ENCODE results near the gene UTP20.
A peak's percentile ranks its signal among the peaks of the same experiment; 100 is the strongest.

Gene UTP20

DNA sequence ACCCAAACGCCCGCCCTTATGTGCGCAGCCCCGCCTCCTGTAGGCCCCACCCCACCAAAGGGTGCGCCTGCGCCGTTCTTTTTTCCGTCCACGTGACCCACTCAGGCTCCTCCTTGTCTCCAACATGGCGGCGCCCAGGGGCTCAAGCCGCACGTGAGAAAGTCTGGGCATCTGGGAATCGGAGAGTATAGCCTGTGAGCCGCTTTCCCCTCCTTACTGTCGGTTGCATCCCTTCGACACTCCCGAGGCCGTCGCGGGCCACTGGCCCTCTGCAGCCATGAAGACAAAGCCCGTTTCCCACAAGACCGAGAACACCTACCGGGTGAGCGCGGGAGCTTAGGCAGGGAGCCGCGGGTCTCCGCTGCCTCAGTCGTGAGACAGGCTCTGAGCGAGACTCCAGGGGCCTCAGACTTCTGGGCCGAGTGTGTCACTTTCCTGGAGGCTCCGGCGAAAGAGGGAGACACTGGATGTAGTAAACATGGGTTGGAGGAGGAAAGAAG lies at the start of gene UTP20:
UTP20 (plus strand) TSS at position 100 of the 500 bp plus-strand sequence; CDS start at position 278, 178 bp downstream.
- peak; percentile 40 for DNase-seq (ENCODE audit: low read depth)

DNA sequence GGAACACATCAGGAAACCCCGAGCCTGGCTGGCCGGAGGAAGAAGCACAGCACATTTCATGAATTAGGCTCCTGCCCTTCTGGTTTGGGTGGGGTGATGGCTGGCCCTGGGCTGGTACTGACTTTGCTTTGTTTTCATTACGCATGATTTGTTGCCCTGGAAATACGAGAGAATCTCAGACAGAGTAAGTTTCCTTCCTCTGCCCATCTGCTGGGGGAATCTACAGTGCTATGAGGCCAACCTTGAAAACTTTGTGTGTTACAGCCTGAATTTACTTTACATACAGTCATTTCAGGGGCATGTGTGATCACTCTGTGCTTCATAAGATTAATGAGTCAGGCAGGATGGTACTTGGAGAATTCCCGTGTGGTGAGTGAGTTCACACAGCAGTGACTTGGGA lies 49.4 kb upstream of the UTP20 start:
- peak; percentile 75 for DNase-seq (ENCODE audit: low read depth)

DNA sequence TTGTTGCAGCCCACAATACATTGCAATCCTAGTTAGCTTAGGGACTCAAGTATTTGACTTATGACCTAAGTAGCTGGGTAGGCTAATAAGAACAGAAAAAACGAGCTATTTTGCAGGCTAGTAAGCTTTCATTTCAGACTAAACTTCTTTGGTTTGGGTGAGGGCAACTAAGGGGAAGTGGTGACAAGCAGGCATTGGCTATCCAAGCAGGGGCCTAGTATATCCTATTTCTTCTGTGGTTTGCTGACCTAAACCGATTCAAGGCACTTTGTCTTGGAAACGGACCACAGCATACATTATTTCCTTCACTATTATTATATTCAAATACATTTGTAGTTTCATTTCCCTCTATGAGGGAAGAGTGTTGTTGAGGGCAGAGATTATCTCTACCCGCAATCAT lies 48.3 kb upstream of the UTP20 start:
- DNase-seq (ENCODE audit: low read depth), result no peak

DNA sequence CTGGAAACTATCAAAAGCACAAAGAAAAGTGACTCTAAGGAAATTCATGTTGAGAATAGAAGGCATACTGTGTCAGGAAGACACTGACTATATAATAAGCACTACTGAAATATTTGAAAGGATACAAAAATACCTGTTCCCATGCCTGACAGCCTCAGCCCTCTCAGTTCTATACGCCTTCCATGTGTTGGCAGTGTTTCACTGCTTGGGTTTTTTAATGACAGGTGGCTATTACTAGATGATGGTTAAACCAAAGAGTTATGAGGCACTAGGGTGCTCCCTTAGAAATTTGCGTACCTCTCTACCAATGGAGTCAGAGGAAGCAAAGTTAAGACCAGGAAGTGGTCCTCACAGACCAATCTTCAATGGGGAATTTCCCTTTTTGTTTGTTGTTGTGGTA lies 44.2 kb upstream of the UTP20 start:
- no peak for DNase-seq (ENCODE audit: low read depth)

DNA sequence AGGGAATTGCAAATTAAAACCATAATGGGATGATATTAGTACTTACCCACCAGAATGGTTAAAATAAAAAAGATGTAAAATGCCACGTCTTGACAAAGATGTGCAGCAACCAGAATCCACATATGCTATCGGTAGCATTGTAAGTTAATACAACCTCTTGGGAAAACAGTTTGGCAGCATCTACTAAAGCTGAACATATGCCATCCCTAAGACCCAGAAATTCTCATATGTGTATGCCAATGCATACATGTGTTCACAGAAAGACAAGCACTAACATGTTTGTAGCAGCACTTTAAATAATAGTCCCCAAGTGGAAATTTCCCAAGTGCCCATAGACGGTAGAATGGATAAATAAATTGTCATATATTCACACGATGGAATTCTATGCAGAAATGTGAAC lies 41.6 kb upstream of the UTP20 start:
- no peak for DNase-seq (ENCODE audit: low read depth)

DNA sequence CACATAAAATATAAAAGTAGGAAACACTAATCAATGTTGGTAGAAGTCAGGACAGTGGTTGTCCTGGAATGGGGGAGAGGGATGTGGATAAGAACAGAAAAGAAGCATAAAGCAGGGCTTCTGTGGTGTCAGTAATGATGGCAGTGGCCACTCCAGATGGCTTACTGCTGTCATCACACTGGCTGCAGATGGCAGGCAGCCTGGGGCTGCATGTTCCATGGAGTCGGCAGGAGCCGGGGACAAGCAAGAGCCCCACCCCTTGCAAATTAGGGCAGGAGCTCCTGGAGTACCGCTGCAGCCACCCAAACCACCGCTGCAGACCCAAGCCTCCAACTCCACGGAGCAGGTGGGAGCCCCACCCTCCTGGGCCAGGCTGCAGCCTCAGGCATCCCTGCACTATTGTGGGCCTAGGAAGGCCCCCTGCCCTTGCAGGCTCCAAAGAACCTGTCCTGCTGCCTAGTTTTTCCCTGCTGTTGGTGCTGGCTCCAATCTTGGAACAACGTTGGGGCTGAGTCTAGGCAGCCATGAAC lies 41.0 kb upstream of the UTP20 start:
- no peak for DNase-seq (ENCODE audit: low read depth)

DNA sequence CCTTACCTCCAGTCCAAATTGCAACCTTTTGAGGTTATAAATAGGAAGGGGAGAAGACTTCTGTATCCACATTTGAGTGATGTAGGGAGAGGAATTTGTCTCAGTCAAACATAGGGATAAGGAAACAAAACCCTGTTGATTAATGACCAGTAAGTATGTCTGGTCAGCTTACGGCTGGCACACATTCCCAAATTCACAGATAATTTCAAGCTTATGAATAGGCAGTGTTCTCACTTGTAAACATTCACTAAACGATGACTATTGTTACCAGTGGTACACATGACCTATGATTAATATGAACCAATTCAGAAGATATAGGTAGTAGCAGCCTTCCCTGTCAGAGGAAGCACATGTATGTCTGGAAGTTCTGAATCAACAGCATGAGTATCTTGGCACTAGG lies 36.8 kb upstream of the UTP20 start:
- no peak for DNase-seq (ENCODE audit: low read depth)

DNA sequence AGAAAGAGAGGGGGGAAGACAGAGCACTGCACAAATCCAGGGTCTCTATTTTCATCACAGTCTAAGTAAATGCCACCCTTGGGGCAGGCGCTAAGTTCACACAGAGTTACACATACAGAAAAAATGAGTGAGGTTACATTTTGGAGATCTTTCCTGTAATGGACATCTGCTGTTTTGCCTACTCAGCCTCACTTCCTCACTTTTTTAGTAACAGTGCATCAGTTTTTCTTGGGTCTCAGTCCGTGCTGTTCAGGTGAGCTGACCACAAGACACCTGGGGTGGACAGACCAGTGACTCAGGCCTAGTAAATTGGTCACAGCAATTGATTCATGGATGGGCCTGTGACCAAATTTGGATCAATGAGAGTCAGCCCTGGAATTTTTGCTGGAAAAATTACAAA lies 36.3 kb upstream of the UTP20 start:
- DNase-seq (ENCODE audit: low read depth), result no peak

DNA sequence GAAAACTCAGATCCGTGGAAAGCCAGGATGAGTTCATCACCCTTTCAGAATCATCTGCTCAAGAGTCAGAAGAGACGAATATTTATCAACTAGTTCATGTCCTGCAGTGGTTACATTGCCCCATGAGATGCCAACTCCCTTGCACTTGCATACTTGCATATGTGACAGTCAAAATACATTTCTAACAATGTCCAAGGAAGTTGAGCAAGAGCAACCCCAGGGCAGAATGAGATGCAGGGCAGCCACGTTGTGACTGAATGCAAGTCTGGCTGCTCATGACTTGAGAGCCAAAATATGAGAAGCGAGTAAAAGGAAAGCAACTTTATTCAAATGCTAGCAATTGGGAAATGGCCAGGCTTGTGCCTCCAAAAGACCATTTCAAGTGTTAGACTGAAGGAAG lies 23.6 kb upstream of the UTP20 start:
- DNase-seq (ENCODE audit: low read depth), result no peak

DNA sequence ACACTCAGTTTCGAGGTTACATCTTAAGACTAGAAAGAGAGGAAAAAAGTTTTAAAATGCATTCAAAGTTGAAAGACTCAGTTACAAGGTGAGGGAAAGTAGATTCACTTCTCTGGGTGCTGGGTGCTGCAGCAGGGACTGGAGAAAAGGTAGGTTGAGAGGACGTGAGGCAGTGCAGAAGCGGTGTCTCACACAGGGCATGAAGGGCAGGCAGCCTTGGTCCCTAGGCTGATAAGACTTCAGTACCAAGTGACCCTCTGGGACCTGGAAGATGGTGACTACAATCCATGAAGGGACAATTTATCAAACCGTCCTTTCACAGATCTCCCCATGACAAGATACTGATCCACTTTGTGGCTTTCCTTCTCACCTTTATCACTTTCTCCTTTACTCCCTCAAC lies 22.5 kb upstream of the UTP20 start:
- no peak for DNase-seq (ENCODE audit: low read depth)

DNA sequence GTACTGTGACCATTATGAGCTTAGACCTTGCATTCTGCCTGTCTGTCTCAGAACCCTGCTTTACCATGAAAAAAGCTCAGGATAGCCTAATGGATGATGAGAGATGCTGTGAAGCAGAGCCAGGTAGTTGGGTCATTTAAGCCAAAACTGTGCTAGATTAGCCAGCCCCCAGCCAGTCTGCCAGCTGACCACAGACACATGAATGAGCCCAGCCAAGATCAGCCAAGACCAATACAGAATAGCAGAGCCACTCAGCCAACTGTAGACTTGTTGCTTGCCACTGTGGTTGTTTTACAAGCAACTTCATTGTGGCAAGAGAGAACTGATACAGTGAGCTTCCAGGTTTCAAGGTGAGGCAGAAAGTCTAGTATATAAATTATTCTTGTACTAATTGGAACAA lies 12.8 kb upstream of the UTP20 start:
- DNase-seq (ENCODE audit: low read depth), result no peak

DNA sequence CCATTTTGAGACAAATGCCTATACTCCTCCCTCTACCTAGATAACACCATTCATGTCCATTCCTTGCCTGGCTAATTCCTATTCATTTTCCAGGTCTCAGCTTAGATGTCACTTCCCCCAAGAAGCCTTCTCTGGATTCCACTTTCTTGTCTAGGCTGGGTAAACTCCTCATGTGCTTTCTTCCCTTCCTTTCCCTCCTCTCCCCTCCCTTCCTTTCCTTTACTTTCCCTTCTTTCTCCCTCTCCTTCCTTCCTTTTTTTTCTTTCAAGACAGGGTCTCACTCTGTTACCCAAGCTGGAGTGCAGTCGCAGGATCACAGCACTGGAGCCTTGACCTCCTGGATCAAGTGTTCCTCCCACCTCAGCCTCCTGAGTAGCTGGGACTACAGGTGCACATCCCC lies 3.5 kb upstream of the UTP20 start:
- no peak for DNase-seq (ENCODE audit: low read depth)

DNA sequence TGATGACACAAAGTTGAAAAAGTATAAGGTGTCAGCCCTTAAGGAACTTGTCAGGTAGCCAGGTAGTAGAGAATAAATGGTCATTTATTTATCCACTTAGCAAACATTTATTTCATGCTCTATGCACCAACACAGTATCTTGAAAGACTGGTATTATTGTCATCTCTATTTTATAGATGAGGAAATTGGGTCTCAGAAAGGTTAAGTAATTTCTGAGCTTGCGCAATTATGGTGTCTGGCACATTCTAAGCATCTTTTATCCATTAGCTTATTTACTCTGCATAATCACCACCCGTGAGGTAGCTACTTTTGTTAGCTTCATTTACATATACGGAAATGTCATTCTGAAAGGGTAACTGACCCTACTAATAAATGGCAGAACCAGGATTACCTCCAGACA lies 2.5 kb upstream of the UTP20 start:
- DNase-seq (ENCODE audit: low read depth), result no peak

DNA sequence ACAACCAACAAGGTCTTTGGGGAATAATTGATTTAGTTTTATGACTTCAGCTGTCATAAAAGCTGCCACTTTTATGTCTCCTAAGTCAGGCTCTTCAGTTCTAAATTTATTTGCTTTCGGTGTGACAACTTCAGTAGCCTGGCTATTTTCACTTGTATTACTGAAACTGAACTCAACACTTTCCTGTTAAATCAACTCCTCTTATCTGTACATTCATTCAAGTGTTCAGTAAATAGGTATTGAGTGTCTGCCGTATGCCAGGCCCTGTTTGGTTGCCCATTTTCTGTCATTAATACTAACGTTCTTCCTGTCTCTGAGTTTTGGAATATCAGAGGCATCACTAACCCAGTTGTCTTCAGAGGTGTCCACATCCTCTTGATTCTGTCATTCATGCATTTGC lies 7.5 kb downstream of the UTP20 start:
- DNase-seq (ENCODE audit: low read depth), result no peak

DNA sequence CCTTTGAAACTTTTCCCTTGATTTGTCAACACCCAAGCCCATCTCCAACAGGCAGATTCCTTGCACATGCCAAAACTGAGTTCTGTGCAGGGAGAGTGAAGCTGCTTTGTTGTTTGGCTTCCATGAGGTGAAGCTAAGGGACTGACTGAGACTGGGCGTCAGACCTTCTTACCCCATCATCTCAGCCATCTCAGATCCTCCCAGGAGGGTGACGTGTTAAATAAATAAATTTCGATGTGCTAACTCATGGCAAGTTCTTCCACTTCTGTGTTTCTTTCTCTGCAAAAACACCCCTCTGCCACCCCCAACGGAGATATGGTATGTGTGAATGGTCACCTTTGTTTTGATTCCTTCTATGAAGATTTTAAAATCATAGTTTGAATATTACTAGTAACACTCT lies 17.8 kb downstream of the UTP20 start:
- no peak for DNase-seq (ENCODE audit: low read depth)

DNA sequence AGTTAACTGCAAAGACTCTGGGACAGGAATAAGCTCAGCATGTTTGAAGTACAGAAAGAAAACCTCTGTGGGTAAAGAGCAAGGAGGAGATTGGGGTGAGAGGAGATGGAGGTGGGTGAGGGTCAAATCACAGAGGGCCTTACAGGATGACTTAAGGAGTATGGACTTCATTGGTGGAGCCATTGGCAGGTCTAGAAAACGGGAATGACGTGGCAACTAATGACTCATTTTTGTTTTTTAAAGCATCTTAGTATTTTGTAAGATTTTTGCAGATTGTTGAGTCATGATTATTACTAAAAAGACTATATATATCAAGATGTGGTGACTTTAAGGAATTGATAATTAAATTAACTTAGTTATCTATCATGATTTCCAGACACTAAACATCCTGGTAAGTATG lies 18.5 kb downstream of the UTP20 start:
- DNase-seq (ENCODE audit: low read depth), result no peak

DNA sequence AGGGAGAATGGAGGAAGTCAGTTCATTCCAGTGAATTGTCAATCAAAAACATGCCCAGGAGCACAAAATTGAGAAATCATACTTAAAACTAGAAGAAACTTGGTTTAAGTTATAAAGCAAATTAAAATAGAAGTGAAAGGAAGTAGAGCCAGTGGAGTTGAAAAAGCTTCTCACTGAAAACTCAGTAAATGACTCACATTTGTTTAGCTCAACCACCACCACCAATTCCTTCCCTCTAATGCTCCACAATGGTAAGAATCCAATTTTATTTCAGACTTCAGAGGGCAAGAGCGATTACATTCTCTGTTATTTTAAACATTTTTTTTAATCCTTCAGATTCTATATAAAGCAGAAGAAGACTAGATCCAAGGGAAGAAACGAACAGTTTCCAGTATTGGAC lies 19.4 kb downstream of the UTP20 start:
- no peak for DNase-seq (ENCODE audit: low read depth)

DNA sequence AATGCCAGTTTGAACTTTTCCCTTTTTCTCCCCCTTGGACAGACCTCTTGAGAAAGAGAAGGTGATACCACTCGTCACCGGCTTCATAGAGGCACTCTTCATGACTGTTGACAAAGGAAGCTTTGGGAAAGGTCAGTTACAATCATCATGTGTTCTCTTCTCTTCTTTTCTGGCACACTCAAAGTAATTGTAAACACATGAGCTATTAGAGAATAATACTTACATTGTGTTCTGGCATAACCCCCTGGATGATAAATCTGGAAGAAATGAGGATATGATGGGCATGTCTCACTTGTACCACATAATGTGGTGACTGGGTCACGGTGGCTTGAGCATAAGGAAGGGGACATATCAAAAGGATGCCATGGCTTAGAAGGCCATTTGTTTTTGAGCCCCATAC lies 20.0 kb downstream of the UTP20 start:
- no peak for DNase-seq (ENCODE audit: low read depth)

DNA sequence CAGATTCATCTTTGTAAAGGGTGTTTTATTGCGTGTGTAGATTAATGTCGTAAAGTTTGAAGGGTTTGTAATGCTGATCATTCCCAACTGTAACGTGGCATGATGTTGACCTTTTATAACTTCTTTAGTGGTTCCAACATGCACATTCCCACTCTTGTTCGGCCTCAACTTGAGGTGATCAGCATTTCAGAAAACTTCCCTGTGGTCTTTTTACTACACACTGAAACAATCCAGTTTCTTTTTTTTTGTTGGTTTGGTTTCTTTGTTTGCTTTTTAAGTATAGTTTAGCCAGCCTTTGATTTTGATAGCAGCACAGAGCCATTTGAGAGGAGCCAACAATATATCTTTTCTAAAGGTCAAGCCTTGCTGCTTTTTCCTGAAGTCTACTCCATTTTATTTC lies 22.8 kb downstream of the UTP20 start:
- no peak for DNase-seq (ENCODE audit: low read depth)

DNA sequence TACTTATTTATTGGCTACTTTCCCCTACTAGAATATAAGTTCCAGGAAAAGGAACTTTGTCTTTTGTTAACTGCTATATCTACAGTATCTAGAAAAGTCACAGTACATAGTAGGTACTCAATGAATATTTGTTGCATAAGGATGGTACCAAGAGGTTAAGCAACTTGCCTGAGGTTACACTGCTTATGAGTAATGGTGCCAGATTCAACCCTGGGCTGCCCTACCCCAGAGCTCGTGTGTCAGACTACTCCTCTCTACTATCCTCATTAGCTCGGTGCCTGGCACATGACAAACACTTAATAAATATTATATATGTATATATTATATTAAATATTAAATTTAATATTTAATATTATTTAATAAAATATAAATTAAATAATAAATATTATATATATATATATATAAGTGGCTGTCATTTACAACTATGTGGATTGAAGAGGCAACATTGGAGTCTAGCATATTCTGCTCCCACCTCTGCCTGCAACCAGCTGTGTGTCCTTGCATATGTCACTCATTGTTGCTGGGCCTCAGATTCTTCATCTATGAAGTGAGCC lies 25.4 kb downstream of the UTP20 start:
- no peak for DNase-seq (ENCODE audit: low read depth)

DNA sequence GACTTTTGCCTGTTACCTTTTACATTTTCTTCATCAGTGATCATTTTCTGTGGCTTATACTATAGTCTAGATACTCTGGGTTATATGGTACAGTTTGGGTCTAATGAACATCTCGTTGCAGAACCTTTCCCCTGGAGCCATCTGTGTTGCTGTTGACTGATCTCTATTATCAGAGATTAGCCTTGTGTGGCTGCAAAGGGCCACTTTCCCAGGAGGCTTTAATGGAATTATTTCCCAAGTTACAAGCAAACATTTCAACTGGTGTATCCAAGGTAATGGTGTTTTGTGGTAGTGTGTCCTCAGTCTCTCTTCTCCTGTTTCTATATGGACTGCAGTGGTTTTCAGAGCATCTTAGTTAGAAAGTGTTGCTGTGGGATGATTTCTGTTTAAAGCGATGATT lies 25.9 kb downstream of the UTP20 start:
- DNase-seq (ENCODE audit: low read depth), result no peak

DNA sequence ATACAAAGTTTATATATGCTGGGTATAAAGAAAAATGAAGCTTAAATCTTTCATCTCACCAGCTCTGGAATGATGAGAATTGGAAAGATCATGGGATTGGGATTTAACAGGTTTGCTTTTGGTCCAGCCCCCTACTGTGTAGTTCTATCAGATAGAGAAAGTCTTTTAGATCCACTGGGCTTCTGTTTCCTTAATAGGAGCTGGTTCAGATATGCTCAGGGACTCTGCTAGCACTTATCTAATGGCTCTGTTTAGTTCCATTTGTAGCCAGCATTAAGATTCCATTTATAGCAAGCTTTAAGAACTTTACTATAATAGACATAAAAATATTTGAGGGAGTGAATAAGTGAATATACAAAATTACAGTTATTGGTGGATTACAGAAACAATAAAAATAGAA lies 42.6 kb downstream of the UTP20 start:
- DNase-seq (ENCODE audit: low read depth), result no peak

DNA sequence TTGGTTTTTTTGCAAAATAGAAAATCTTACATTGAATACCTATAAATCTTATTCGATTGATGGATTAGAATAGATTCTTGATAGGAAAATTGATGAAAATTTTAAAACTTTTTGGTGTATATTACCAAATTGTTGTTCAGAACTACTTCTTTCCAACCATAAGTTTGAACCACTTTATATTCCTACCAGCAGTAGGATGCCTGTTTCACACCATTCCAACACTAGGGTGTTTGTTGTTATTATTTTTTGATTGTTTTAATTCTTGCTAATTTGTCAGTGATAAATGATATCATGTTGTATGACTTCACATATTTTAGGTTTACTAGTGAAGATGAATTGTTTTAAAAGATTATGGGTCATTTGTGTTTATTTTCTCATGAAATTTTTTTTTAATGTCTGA lies 43.4 kb downstream of the UTP20 start:
- no peak for DNase-seq (ENCODE audit: low read depth)

DNA sequence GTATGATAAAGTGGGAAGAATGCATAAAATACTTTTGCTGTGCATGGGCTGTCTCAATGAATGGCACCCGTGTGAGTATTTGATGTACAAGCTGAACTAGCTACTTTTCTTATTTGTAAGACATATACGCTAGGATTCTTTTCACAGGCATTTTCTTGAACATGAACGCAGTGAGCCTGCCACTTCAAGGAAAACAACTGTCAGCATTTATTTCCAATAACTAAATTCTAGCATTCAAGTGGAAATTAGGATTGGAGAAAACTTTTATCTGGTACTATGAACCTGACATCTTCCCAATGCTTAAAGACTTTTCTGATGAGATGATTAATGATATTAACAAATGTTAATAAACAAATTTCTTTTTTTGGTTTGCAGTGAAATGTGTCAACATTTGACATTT lies 45.7 kb downstream of the UTP20 start:
- DNase-seq (ENCODE audit: low read depth), result no peak

DNA sequence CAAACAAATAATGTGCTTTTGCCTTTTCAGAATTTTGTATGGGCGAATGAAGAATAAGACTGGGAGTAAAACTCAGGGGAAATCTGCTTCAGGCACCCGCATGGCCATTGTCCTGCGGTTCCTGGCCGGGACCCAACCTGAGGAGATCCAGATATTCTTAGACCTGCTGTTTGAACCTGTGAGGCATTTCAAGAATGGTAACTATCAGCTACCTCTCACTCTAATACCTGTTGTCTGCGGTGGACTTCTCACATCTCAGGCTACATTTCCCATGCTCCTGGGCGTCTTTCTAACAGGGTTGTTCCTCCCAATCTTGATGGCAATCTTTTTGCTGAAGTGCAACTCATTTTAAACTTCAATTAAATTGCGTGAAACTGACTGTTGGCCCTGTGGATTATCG lies 47.1 kb downstream of the UTP20 start:
- DNase-seq (ENCODE audit: low read depth), result no peak

Data from GM04503 (cell line).